Ectodermal cell (in vitro differentiated cells): ENCODE results near the gene FEM1B.

ENCODE experiments used
- H3K27ac ChIP-seq: 2 replicates; pipeline ENCODE4 v1.7.0; 2013; ENCODE audit warnings: mild to moderate bottlenecking, low read depth, low read length; ENCODE audit not compliant: insufficient read depth, poor library complexity, severe bottlenecking
- H3K27me3 ChIP-seq: 2 replicates; pipeline ENCODE4 v1.7.0; 2013; ENCODE audit warnings: mild to moderate bottlenecking, low read length; ENCODE audit not compliant: insufficient read depth, control insufficient read depth, poor library complexity, severe bottlenecking
- H3K36me3 ChIP-seq: one replicate; pipeline ENCODE4 v1.7.0; 2013; ENCODE audit warnings: low read length; ENCODE audit not compliant: control insufficient read depth, insufficient read depth
- H3K4me1 ChIP-seq: one replicate; pipeline ENCODE4 v1.7.0; 2013; ENCODE audit warnings: low read length; ENCODE audit not compliant: control insufficient read depth, insufficient read depth
- H3K4me3 ChIP-seq: 2 replicates; pipeline ENCODE4 v1.7.0; 2013; ENCODE audit warnings: low read depth, low read length, control low read depth; ENCODE audit not compliant: insufficient read depth
- H3K9me3 ChIP-seq: 2 replicates; pipeline ENCODE4 v1.7.0; 2013; ENCODE audit warnings: mild to moderate bottlenecking, low read length, moderate library complexity; ENCODE audit not compliant: control insufficient read depth
- WGBS, 2 experiments: methylation state at CpG; one replicate each; pipeline ENCODE4 v1.1.7; 2013; ENCODE audit warnings: missing lambda C conversion rate in 2 of 2; 5-methylcytosine and 5-hydroxymethylcytosine counted together

Gene FEM1B

DNA sequence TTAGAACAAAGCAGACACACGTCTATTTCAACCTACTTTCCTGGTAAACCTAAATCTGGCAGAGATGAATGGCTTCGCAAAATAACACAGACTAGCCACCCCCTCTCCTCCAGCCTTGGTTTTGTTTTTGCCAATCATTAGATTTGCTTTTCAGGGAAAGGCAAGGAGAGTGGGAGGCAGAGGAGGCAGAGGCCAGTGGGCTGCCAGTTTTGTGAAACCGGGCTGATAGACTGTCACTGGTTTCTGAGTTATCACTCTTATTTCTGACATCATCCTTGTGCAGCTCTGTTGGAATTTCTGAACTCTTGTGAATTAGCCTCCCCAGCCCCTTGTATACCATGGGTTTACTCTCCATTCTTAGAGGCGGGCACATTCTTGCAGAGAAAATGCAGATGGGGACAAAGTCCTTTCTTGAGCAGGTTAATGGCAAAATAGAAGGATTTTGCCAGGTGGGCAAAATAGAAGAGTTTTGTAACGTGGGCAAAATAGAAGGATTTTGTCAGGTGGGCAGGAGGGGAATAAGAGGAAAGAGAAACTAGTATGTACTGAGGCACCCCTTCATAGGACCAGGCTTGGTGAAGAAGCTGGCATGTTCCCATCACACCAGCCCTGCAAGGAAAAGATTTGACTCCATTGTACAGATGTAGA, 3.2 kb upstream of the FEM1B start:
- H3K4me3 ChIP-seq: no peak overlapping the region
- no peak overlapping the region for H3K27ac ChIP-seq
- 79 to 80% methylated on average over 5 of the region's 5 CpGs for WGBS, 2 experiments

DNA sequence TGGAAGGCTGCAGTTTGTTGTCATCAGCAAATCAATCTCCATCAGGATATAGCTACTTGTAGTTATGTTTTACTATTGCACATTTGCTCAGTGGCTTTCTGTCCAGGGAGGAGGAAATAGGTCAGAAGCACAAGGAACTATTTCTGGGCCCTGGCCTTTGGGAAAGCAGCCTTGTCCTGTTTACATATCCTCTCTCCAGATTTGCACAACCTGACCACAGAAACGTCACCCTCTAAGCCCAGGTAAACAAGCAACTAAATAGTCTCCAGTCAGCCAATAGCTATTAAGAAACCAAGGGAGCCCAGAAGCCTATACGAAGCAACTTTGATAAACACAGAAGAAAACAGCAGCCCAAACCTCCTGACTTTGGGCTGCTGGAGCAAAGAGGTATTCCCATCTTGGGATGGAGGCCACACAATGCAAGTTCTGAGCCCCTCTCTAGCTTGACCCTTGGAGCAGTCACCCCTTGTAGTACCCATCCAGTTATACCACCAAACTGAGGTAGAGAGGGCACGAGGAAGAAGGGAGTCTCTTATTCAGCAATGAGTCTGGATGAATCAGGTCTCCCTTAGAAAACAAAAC, 2.3 kb upstream of the FEM1B start:
- 86% methylated on average over 3 of the region's 3 CpGs for WGBS, 2 experiments
- peaks cover 13% of the 10 kb centered on the region for H3K4me1 ChIP-seq
- H3K36me3 ChIP-seq: no peaks in the 10 kb centered on the region
- no peak overlapping the region for H3K27ac ChIP-seq
- H3K9me3 ChIP-seq: no peaks in the 10 kb centered on the region
- no peaks in the 10 kb centered on the region for H3K27me3 ChIP-seq
- H3K4me3 ChIP-seq: no peak overlapping the region

More for the DNA sequence above, 3.2 kb upstream of the FEM1B start:
- H3K27me3 ChIP-seq: no peaks in the 10 kb centered on the region
- no peaks in the 10 kb centered on the region for H3K9me3 ChIP-seq
- H3K4me1 ChIP-seq: peaks cover 13% of the 10 kb centered on the region
- H3K36me3 ChIP-seq: no peaks in the 10 kb centered on the region

DNA sequence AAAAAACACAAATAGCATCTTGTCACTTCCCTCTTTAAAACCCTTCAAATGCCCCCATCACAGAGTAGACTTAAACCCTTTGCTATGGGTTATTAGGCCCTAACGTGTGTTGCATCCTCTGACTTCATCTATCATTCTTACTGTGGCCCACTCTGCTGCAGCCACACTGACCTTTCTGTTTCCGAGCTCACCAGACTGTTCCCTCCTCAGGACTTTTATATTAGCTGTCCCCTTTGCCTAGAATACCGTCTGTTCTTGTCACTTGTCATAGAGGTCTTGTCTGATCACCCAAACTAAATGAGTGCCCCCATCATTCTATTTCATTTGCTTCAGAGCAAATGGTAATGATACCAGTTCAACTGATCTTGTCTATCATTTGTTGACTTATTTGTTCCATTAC, 877 bp upstream of the FEM1B start:
- peak overlapping the region; percentile 94 for H3K27ac ChIP-seq
- 68 to 77% methylated on average over 3 of the region's 3 CpGs for WGBS, 2 experiments
- no peaks in the 10 kb centered on the region for H3K27me3 ChIP-seq
- peaks cover 20% of the 10 kb centered on the region for H3K4me1 ChIP-seq
- peak overlapping the region; percentile 88 for H3K4me3 ChIP-seq
- H3K36me3 ChIP-seq: no peaks in the 10 kb centered on the region
- H3K9me3 ChIP-seq: no peaks in the 10 kb centered on the region

DNA sequence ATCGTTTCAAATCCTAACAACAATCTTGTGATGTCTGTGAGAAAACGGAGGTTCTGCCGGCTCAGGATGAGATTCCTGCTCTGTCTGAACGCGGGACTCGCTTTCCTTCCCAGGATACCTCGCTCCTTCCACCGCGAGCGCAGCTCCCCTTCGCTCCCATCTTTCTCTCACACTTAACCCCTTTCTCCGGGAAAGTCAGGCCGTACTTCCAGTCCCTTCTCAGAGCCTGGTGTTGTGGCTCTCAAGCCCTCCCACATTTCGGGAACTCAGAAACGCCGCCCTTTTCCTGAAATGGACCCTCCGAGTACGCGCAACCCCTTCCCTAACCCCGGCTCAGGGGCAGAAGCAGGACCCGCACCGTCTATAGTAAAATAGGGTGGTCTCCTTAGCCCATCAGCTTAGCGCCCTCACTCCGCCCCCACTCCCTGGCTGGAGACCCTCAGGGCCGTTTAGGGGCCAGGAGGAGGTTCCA, 378 bp upstream of the FEM1B start:
- Histone ChIP-seq H3K27ac (peak overlapping the region; percentile 94), H3K9me3 (no peaks in the 10 kb centered on the region), H3K4me3 (peak overlapping the region; percentile 88), H3K4me1 (peaks cover 18% of the 10 kb centered on the region), H3K36me3 (no peaks in the 10 kb centered on the region), H3K27me3 (no peaks in the 10 kb centered on the region)
- 3% methylated on average over 25 of the region's 25 CpGs for WGBS, 2 experiments

DNA sequence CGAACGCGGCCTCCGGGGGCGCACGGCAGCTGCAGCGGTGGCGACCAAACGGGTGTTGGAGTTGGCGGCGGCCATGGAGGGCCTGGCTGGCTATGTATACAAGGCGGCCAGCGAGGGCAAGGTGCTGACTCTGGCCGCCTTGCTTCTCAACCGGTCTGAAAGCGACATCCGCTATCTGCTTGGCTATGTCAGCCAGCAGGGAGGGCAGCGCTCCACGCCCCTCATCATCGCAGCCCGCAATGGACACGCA, 725 bp downstream of the FEM1B start:
- H3K4me1 ChIP-seq: peaks cover 18% of the 10 kb centered on the region
- WGBS, 2 experiments: 0 to 1% methylated on average over 22 of the region's 22 CpGs
- peak overlapping the region; percentile 94 for H3K27ac ChIP-seq
- H3K9me3 ChIP-seq: no peaks in the 10 kb centered on the region
- H3K4me3 ChIP-seq: peak overlapping the region; percentile 88
- H3K27me3 ChIP-seq: no peaks in the 10 kb centered on the region
- H3K36me3 ChIP-seq: no peaks in the 10 kb centered on the region

DNA sequence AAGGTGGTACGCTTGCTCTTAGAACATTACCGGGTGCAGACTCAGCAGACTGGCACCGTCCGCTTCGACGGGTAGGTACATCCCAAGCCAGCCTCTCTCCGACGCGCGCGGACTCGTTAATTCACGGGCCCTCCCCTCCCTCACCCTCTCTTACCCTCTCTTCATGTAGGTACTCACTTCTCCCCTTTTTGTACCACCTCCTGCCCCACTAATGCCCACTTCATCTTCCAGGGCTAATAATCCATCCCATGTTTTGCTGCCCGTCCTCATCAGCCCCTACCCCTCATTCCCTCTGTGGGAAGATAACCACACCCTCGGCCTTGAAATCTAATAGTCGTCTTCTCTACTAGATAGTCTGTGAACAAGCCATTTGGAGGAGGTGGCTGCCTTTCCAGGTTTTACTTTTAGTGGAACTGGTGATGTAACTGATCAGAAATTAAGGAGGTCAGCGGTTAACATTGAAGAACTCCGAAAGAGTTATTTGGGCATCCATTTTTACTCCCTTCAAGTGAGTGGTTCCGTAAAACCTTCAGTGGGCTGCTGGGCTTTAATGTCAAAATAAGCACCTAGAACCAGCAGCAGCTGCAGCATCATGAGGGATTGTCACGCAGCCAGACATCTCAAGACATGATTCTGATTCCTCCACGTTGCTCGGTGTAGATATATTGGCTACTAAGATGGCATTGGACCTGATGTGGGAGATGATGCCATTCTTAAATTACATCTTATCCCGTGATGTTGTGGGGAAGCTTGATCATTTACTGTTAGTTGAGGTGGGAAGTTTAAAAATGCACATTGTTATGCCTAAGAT, 1.3 kb downstream of the FEM1B start:
- Histone ChIP-seq H3K4me1 (peaks cover 18% of the 10 kb centered on the region), H3K27me3 (no peaks in the 10 kb centered on the region), H3K36me3 (no peaks in the 10 kb centered on the region), H3K9me3 (no peaks in the 10 kb centered on the region), H3K4me3 (peak overlapping the region; percentile 88), H3K27ac (peak overlapping the region; percentile 94)
- WGBS, 2 experiments: 4 to 6% methylated on average over 23 of the region's 23 CpGs

DNA sequence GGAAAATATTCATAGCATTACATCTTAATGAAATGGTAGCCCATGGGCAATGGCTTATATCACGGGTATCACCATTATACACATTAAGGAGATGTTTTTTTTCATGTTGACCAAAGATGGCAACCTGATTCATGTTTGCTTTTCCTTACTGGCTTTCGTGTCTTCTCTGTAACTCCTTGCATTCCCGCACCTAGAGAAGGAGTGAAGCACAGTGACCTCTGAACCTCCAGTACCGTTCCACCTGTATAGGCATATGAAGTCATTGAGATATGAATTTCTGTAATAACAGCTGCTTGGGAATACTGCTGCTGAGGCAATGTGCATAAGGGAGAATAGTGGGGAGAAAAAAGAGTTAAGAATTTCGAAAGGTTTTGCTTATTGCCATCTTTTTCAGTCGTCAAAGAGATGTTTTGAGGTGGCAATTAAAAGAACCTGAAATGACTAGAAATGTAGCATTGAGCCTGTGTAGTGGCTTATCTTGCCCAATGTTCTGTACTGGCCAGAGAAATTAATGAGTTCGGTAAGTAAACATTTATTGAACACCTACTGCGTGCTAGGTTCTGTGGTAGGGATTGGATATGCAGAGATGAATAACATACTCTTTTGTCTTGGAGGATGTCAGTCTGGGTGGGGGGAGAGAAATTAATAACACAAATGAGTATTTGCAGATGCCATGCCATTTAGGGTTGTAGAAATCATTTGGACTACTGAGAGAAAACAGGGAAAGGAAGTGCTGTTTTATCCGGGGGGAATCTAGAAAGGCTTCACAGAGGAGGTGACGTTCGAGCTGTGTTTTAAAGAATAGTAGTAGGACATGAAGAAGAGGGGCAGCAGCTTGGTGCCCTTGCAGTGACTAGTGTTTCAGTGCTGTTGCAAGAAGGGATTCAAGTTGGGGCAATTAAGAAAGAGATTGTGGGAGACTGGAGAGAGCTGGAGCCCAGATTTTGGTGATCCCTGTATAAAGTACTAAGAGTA, 2.5 kb downstream of the FEM1B start:
- peak overlapping the region; percentile 4 for H3K4me3 ChIP-seq
- no peaks in the 10 kb centered on the region for H3K27me3 ChIP-seq
- H3K27ac ChIP-seq: no peak overlapping the region
- peaks cover 18% of the 10 kb centered on the region for H3K4me1 ChIP-seq
- H3K36me3 ChIP-seq: peaks cover 5% of the 10 kb centered on the region
- no peaks in the 10 kb centered on the region for H3K9me3 ChIP-seq
- 46 to 53% methylated on average over 11 of the region's 11 CpGs for WGBS, 2 experiments

DNA sequence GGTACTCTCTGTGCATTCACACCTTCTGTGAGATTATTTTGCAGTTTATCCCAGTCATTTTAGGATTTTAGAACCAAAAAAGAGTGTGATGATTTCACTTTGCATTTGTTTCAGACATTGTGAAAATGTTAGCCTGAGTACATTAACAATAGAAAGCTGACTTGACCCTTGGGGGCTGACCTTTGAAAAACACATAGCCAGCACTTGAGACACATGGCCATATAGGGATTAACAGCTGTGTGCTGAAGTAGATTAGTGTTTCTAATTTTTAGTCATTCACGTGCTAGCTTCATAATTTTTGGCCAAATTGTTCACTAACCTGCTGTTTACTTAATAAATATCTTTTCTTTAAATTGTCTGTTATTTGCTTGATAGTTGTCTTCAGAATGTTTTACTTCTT, 3.5 kb downstream of the FEM1B start:
- no peak overlapping the region for H3K4me3 ChIP-seq
- WGBS, 2 experiments: 67% methylated on average over 1 of the region's 1 CpG; no CpG with 5 or more reads in 1 of the 2 experiments
- H3K9me3 ChIP-seq: no peaks in the 10 kb centered on the region
- H3K4me1 ChIP-seq: peaks cover 18% of the 10 kb centered on the region
- no peak overlapping the region for H3K27ac ChIP-seq
- peaks cover 5% of the 10 kb centered on the region for H3K36me3 ChIP-seq
- no peaks in the 10 kb centered on the region for H3K27me3 ChIP-seq

DNA sequence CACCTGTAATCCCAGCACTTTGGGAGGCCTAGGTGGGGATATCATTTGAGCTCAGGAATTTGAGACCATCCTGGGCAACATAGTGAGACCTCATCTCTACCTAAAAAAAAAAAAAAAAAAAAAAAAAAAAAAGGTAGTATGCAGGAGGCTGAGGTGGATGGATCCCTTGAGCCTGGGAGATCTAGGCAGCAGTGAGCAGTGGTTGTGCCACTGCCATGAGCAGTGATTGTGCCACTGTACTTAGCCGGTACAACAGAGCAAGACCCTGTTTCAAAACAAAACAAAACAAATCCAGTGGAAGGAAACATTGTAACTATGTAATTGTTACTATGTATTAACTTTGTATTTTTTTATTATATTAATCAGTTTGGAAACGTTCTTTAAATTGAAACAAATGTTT, 5.9 kb downstream of the FEM1B start:
- no peak overlapping the region for H3K27ac ChIP-seq
- H3K4me1 ChIP-seq: peaks cover 8% of the 10 kb centered on the region
- no peak overlapping the region for H3K4me3 ChIP-seq
- WGBS, 2 experiments: 95 to 96% methylated on average over 2 of the region's 2 CpGs
- no peaks in the 10 kb centered on the region for H3K9me3 ChIP-seq
- H3K36me3 ChIP-seq: peaks cover 5% of the 10 kb centered on the region
- no peaks in the 10 kb centered on the region for H3K27me3 ChIP-seq
